Osteoblast (primary cell): Measurements from ENCODE around the gene TIMMDC1. TPM values are rescaled to one million over a fixed set of nuclear protein-coding genes. Genes with fewer than 3 reads are reported as not detected.

Experiments used
- DNase-seq: peaks from one replicate; pipeline ENCODE4 v3.0.0; 2011; ENCODE audit warnings: low spot score, mixed read lengths; ENCODE audit not compliant: insufficient read length; ENCODE audit errors: missing footprints
- H2AFZ ChIP-seq: 2 replicates; pipeline ENCODE4 v1.6.0; 2011; ENCODE audit warnings: mild to moderate bottlenecking, low read length
- H3K27ac ChIP-seq: 2 replicates; pipeline ENCODE4 v1.5.1; 2011; ENCODE audit warnings: mild to moderate bottlenecking, low read depth, low read length, moderate library complexity
- H3K27me3 ChIP-seq: 2 replicates; pipeline ENCODE4 v1.6.0; 2012; ENCODE audit warnings: mild to moderate bottlenecking, control low read depth, inconsistent platforms, low read length, moderate library complexity; ENCODE audit not compliant: insufficient read depth
- H3K36me3 ChIP-seq: 2 replicates; pipeline ENCODE4 v1.5.1; 2011; ENCODE audit warnings: mild to moderate bottlenecking, low read length, control low read depth, moderate library complexity; ENCODE audit not compliant: insufficient read depth
- H3K4me1 ChIP-seq: 2 replicates; pipeline ENCODE4 v1.5.1; 2011; ENCODE audit warnings: mild to moderate bottlenecking, low read length, control low read depth, moderate library complexity; ENCODE audit not compliant: insufficient read depth
- H3K4me2 ChIP-seq: 2 replicates; pipeline ENCODE4 v1.6.0; 2011; ENCODE audit warnings: mild to moderate bottlenecking, low read length; ENCODE audit not compliant: insufficient read depth
- H3K4me3 ChIP-seq: fragments of 200-600 bp; sonication (generic); 3 replicates; pipeline ENCODE4 v1.5.1; 2012; ENCODE audit warnings: mild to moderate bottlenecking, low read length, inconsistent platforms; ENCODE audit not compliant: insufficient read depth
- H3K79me2 ChIP-seq: 2 replicates; pipeline ENCODE4 v1.6.0; 2012; ENCODE audit warnings: mild to moderate bottlenecking, low read length, control low read depth, inconsistent platforms; ENCODE audit not compliant: insufficient read depth
- H3K9me3 ChIP-seq: 2 replicates; pipeline ENCODE4 v1.5.1; 2011; ENCODE audit warnings: low read depth, low read length, control low read depth
- H4K20me1 ChIP-seq: 2 replicates; pipeline ENCODE4 v1.6.0; 2012; ENCODE audit warnings: mild to moderate bottlenecking, low read length, control low read depth; ENCODE audit not compliant: insufficient read depth
- CTCF ChIP-seq: IDR thresholded peaks from 2 replicates; pipeline ENCODE4 v1.5.1; 2011; ENCODE audit warnings: mild to moderate bottlenecking, low read depth, low read length, moderate library complexity; ENCODE audit errors: extremely low read depth
- total RNA-seq: library from RNA; depleted of rRNA; stranded (reverse); fragments of >200 nt; gene quantifications from 2 replicates; pipeline ENCODE4 v1.2.3, GENCODE V29; 2012

Gene TIMMDC1
- total RNA-seq, 1 donor, result 59.4 TPM

- Histone ChIP-seq H2AFZ (no peak overlapping the region), H3K79me2 (peaks cover 44% of the 10 kb centered on the region), H3K9me3 (no peaks in the 10 kb centered on the region), H3K4me3 (peak overlapping the region; percentile 27), H3K4me1 (peaks cover 25% of the 10 kb centered on the region), H3K4me2 (peak overlapping the region; percentile 88), H3K27me3 (no peaks in the 10 kb centered on the region), H3K27ac (peak overlapping the region; percentile 14), H4K20me1 (no peaks in the 10 kb centered on the region), H3K36me3 (peaks cover 23% of the 10 kb centered on the region)
- TF ChIP-seq CTCF, result no peak
- DNase-seq, result no peak
Observed at GRCh38 chr3:119500265-119500664, 1.9 kb downstream of the TIMMDC1 start.

GRCh38 chr3:119500901-119501300 lies 2.6 kb downstream of the TIMMDC1 start:
- peaks cover 27% of the 10 kb centered on the region for H3K36me3 ChIP-seq
- H3K79me2 ChIP-seq, result peaks cover 44% of the 10 kb centered on the region
- peak overlapping the region; percentile 14 for H3K27ac ChIP-seq
- H3K27me3 ChIP-seq, result no peaks in the 10 kb centered on the region
- TF ChIP-seq CTCF, result no peak
- peaks cover 25% of the 10 kb centered on the region for H3K4me1 ChIP-seq
- no peaks in the 10 kb centered on the region for H3K9me3 ChIP-seq
- peak overlapping the region; percentile 88 for H3K4me2 ChIP-seq
- peak overlapping the region; percentile 35 for H2AFZ ChIP-seq
- DNase-seq, result no peak
- no peak overlapping the region for H3K4me3 ChIP-seq
- H4K20me1 ChIP-seq, result no peaks in the 10 kb centered on the region

GRCh38 chr3:119506631-119507030 lies 8.3 kb downstream of the TIMMDC1 start:
- Histone ChIP-seq H3K27ac (peak overlapping the region; percentile 43), H3K4me2 (peak overlapping the region; percentile 63), H3K4me3 (peak overlapping the region; percentile 48), H3K9me3 (no peaks in the 10 kb centered on the region), H4K20me1 (no peaks in the 10 kb centered on the region), H2AFZ (no peak overlapping the region), H3K4me1 (peaks cover 2% of the 10 kb centered on the region), H3K36me3 (peaks cover 57% of the 10 kb centered on the region), H3K79me2 (peaks cover 23% of the 10 kb centered on the region), H3K27me3 (no peaks in the 10 kb centered on the region)
- no peak for DNase-seq
- no peak for TF ChIP-seq CTCF

GRCh38 chr3:119507404-119507803 lies 9.1 kb downstream of the TIMMDC1 start:
- peak overlapping the region; percentile 63 for H3K4me2 ChIP-seq
- no peak for DNase-seq
- peaks cover 2% of the 10 kb centered on the region for H3K4me1 ChIP-seq
- no peaks in the 10 kb centered on the region for H4K20me1 ChIP-seq
- no peak overlapping the region for H2AFZ ChIP-seq
- no peak overlapping the region for H3K27ac ChIP-seq
- peaks cover 20% of the 10 kb centered on the region for H3K79me2 ChIP-seq
- peaks cover 51% of the 10 kb centered on the region for H3K36me3 ChIP-seq
- H3K4me3 ChIP-seq, result no peak overlapping the region
- no peaks in the 10 kb centered on the region for H3K9me3 ChIP-seq
- H3K27me3 ChIP-seq, result no peaks in the 10 kb centered on the region
- no peak for TF ChIP-seq CTCF
